Putamen (tissue), 1 donor: Measurements from ENCODE around the gene CTIF.
A peak's percentile ranks its signal among the peaks of the same experiment; 100 is the strongest.

Source experiments
- DNase-seq: peaks from one replicate; pipeline ENCODE4 v3.0.0-alpha.2; 2016; ENCODE audit warnings: low spot score

The CTIF gene

DNA sequence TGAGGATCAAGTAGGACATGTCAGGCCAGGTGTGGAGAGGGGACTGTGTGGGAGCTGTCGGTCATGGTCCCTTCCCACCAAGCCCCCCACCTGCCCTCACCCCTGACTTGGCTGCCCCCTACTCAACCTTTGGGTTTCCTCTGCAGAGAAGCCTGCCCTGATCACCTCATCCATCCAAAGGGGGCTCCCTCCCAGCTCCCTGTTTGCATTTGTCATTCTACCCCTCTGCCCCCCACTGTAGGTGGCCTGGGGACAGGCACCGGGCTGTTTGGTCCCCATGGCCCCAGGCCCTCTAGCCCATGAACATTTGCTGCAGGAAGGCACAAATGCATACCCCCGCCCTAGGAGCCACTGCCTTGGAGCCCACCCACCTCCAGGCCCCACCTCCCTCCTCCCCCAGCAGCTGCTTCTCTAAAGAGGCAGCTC, 296.9 kb downstream of the CTIF start:
- no peak for DNase-seq

DNA sequence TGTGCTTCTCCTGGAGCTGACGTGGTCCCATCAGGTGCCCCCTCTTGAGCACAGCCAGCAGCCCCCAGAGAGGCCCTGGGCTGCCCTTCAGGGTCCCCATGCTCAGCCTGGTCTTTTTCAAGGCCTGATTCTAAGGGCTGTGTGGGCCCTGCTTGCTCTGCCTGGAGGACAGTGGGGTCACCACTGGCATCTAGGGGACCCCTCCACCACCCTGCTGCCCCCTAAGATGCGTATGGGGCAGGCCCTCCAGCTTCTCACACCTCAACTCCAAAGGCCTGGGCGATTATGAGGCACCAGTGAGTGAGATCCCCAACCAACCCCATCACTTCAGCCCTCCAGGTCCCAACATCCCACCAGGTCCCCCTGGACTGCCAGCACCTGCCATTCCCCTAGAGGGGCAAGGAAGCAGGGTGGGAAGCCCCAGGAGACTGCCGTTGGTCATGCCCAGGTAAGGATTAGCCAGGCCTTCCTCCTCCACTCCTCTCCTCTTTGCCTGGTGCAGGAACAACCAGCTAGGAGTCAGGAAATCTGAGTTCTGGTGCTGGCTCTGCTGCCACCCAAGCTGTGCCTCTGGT, 297.5 kb downstream of the CTIF start:
- DNase-seq: no peak

DNA sequence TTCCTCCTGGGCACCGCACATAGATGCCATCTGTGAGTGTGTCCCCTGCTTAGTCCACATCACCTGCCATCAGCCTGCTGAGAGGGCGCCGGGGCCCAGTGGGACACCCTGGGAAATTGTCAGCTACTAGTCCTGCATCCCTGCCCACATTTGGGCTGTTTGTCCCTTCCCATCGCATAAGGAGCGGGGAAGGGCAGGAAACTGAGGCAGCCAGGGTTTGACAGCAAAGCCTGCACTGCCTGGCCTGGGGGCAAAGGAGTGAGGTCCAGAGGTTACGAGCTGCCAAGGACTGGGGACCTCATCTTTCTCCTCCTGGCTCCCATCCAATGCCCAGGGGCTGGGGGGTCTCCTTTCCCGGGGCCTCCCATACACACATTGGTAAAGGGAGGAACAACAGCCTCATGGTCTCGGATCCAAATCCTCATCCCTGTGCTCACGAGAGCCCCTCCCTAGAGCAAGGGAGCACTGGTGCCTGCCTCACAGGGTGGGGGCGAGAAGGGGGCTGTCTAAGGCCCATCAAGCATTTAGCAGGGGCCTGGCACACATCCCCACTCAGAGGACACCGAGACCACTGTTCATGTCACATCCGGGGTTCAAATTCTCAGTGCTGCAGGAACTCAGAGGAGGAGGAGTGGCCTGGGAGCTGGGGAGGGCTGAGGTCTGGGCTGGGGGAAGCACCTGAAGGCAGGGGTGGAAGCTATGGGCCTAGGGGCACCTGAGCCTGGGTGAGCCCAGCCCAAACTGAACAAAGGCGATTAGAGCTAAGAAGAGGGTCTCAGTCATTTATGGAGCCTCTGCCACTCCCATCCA, 298.2 kb downstream of the CTIF start:
- no peak for DNase-seq

DNA sequence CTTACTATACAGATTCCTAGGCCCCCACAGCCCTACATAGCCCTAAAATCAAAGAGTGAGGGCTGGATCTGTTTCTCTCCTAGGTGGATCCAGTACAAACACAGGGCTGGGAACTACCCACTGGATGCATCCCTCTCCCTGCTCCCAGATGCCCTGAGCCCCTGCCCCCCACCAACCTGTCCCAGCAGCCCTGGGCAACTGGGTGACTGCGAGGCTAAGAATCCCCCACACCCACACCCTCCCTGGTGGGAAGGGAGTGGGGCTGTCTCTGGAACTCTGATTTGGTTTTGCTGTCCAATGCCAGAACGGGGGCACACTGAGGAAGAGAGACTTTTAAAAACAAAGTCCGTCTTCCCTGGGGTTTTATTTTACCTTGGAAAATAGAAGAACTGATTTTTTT, 298.8 kb downstream of the CTIF start:
- DNase-seq: no peak

DNA sequence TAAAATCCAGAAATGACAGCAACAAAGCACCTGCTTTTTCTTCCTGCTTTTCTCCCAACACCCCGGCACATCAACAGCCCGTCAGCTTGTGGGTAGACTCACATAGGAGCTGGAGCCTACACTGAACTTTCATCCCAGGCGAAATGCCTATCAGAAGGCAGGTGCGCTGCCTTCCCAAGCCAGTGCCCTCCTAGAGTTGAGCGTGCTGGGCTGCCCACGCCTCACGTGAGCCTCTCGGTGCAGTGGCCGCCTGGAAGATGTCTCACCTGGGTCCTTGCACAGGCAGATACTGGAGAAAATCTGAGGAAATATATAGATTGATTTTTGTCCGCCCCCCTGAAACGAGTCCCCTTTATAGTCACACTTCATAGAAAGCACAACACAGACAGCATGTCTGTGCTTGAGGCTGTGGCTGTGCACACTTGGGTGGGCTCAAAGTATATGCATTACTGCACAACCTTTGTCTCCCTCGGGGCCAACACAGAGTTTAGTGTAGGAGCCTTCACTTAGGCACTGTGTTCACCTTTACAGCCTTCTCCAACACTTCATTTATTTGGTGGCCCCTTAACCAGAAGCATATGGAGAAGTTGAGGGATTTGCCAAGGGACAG, 299.4 kb downstream of the CTIF start:
- DNase-seq: no peak

DNA sequence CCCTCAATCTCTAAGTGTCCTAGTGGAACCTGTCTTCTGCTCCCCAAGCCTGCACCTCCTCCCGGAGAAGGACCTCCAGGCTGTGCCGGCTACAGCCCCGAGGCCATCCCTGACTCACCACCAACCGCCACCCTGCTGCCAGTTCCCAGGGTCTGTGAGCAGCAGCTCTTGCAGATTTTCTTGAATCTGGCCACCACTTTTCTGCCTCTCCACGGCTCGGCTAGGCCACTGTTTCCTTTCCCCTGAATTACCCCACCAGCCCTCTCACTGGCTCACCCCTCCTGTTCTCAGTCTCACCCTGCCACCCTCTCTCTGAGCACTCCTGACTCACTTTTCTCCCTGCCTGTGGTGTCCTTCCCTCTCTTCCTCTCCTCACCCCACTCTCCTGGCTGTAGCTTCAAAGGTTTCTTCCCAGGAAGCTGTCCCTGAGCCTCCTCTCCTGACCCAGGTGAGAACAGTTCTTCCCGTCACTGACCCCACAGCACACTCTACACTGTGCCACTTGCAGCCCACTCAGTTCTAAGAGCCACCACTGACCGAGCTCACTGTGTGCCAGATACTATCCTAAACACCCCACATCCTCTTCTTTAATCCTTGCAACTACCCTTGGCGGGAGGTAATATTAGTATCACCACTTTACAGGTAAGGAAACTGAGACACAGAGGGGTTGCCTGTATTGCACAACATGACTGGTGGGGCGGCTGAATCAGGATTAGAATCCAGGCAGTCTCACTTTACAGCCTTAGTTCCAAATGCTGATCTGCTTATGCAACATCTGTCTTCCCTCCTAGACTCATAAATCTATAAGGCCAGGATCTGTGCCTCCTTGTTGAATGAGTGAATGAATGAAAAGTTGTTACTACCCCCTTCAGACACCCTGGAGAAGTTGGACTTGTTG, 300.3 kb downstream of the CTIF start:
- no peak for DNase-seq

DNA sequence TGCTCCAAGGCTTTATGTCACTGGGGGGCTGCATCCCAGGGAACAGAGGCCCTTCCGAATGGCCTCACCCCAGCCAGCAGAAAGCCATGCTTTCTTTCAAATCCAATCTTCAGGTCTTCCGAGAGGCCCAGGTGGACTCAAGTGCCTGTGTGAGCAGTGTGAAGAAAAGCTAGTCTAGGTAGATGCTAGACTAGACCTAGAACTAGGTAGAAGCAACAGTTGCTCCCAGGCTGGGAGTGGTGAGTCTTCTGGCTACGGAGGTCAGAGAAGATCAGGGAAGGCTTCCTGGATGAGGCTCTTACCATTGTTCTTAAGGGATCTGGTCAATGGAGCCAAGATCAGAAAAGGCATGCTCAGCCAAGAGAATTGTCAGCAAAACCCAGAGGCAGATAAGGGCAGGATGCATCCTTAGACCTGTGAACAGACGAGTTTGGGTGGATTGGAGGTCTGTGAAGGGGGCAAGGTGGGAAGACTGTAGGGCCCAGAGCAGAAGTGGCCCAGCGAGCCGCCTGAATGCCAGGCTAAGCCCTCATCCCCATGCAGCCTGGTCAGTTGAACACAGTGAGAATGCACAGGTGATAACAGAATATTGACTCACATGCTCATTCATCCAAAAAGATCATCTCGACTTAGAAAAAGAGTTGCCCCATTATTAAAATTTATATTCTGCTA, 301.1 kb downstream of the CTIF start:
- DNase-seq: no peak

DNA sequence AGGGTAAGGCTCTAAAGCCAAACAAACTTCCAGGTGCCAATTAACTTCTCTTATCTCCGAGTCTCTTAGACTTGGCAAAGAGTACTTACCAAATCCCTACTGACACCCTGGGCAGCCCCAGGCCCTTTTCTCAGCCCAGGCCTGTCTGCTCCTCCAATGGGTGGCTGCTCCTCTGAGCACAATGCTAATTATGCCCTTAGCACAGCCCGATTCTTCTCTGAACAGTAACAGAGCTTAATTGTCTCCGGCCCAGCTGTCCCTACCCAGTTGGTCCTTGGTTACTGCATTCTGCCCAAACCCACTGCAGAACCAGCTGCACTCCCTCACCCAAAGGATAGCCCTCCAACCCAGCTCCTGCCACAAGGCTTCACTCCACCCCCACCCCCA, 301.7 kb downstream of the CTIF start:
- peak; percentile 88 for DNase-seq

DNA sequence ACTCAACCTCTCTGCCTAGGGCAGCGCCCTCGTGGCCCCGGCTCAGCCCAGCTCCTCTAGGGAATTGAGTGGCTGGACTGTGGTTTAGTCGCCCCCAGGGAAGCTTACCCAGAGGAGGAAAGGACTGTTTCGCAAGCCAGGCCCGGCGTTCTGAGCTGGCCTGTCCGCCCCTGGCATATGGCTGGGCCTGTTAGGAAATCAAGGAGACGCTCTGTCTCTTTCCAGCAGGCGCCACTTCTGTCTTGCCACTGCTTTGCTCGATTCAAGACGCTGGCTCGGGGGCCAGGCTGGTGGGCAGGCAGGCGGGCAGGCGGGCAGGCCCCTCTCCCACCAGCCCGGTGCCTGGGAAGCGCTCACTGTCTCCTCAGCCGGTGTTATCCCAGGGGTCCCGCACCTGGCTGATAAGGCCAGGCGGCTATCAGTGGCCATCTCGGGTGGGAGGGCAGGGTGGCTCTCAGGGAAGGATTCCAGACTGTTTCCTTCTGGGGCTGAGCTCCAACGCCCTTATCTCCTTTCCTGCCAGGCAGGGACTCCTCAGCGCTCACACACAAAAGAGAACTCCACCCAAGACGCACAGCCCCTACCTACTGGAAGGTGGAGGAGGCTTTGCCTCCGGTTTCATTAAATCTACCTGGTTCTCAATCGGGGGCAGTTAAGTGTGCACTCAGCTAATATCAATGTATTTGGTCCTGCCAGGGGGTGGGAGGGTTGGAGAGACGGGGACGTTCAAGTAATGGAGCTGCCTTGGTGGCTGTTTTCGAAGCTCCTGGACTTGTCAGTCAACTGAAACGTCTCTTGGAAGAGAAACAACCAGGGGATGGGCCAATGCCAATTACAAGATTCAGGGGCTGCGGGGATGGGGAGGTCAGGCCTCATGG, 302.8 kb downstream of the CTIF start:
- DNase-seq: no peak

DNA sequence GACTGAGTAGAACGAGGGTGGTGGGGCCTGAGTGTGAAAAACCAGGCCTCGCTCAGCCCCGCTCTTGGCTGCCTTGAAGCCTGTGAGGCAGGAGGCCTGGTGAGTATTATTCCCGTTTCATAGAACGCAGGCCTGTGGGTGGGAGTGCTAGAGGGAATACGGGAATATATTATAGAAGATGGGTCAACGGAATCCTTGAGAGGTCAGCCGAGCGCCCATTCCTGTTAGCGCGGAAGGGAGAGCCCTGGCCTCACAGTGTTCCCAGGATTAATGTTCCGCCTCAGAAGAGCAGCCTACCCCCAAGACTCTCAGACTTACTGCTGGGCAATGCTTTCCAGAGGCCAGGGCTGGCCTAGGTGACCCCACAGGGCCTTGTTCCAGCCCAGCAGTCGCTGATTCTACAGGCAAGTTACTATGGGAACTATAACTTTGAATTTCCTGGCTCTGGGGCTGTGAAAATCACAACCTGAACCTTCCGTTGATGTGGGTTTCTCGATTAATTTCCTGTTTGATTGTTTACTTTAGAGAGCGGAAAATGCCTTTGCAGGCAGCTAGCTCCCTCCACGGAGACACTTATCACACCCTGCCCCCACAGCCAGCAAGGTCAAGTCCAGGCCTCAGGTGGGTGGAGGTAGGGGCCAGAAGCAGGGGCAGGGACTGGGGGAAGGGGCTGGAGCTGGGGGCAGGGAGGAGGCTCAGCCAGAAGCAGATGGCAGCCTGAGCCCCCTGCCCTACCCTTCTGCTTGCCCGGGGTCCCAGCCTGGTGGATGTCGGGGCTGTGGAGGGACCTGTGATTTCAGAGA, 303.6 kb downstream of the CTIF start:
- no peak for DNase-seq

DNA sequence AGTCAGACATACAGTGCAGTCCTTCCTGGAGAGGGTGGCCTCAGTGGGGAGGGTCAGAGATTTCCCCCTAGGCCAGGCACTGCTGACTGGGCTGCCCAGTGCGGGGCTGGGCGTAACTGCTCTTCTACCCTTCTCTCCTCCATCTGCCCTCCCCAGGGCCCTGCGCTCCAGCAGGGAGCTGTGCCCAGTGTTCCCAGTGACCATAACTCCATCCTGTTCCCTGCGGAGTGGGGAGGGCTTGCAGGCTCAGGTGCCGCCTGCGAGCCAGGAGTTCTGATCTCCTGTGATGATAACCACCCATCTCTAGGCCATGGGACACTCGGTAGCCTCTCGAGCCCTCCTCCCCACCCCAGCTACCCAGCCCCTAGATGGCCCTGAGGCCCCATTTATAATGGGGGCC, 304.3 kb downstream of the CTIF start:
- DNase-seq: no peak

DNA sequence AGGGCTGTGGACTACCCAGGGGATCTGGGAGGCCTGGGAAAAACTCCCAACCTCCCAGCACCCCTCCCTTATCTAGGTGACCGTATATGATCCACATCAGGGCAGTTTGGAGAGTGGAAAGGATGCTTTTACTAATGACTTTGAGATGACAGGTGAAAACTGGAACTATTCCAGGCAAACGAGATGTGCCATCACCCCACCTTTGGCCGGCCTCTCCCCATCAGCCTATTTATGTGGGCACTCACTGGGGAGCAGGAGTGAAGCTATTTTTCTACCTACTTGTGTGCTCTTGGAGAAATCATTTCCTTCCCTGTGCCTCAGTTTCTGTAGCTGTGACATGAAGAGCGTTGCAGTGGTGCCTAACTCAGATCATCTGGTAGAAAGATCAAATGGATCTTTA, 304.8 kb downstream of the CTIF start:
- no peak for DNase-seq

DNA sequence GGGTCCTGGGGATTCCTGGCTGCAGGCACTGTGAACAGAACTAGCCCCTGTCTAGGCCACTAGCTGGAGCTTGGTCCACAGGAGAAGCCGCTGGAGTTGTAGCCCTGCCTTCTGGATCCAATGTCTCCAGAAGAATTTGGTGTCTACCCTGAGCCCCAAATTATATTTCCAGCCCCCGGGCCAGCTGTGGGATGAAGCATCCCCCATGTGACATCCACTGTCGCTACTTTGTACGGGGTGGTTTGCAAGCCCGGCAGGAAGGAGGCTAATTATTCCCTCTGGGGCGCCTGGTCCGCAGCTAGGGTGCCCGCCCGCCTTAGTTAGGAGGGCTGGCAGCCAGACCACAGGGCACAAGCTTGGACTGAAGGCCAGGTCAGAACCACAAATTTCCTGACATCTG, 305.4 kb downstream of the CTIF start:
- DNase-seq: no peak

DNA sequence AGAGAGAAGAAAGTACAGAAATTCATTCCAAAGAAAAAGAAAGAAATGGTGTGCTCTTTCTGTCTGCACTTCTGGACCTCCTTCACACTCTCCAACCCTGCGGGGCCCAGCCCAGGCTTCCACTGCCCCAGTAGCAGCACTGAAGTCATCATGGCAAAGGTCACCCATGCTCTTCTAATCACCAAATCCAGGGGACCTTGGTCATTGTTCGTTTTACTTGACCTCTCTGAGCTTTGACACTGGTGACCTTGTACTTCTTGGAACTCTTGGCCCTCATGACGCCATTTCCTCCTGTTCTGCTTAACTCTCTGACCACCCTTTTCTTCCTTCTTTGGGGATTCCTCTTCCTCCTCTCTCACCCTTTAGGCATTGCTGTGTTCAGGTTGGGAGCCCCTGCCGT, 306.3 kb downstream of the CTIF start:
- no peak for DNase-seq

DNA sequence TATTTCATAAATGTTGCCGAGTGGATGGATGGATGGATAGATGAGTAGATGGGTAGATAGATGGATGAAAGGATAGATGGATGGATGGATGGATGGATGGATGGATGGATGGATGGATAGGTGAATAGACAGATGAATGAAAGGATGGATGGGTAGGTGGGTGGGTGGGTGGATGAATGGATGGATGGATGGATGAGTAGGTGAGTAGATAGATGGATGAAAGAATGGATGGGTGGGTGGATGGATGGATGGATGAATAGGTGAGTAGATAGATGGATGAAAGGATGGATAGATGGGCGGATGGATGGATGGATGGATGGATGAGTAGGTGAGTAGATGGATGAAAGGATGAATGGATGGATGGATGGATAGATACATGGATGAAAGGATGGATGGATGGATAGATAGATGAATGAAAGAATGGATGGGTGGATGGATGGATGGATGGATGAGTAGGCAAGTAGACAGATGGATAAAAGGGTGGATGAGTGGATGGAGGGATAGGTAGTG, 307.6 kb downstream of the CTIF start:
- DNase-seq: no peak

DNA sequence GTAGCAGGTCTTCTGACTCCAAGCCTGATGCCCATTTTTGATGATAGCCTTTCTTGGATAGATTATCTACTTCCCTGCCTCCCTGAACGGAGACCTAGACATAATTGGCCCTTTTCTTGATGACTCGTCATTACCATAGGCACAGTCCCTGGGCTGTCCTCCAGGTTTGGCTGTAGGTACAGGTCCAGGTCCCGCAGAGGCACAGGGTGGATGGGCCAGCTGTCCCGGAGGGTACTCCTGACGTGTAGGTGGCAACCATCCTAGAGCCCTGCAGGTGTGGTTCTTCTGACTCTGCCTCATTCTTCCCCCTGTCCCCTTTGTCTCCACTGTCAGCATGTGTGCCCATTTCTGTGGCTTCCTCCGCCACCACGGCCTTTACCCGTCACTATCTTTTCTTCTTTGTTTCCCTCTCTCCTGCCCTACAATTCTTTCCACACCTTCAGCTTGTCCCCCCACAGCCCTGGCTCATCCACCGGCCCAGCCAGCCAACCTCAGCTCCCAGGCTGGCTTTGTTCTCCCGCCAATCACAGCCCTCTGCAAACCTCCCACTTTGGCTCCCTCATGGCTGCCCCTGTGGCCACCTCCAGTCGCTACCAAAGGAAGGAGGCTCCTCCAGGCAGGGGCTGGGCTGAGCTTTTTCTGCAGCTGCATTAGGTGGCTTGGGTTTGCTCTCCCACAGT, 309.1 kb downstream of the CTIF start:
- no peak for DNase-seq

DNA sequence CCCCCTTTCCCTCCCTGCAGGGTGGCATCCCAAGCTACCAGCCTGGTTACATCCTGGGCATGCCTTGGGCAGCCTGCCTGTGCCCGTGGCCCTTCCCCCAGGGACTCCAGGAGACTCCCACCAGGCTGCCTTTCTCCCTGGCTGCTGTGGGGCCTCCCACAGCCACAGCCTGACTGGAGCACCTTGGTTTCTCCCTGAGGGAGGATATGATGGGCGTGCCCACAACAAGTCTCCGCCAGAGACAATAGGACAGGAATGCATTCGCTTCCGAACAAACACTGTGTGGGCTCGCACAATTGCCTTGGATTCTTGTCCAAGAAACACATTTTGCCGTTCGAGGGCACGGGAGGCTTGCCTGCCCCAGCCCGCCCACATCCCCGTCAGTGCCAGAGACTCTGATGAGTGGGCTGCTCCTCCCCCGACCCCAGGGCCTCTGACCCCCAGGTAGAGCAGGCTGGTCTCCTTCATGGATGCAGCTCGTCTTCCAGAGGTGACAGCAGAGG, 309.9 kb downstream of the CTIF start:
- no peak for DNase-seq

DNA sequence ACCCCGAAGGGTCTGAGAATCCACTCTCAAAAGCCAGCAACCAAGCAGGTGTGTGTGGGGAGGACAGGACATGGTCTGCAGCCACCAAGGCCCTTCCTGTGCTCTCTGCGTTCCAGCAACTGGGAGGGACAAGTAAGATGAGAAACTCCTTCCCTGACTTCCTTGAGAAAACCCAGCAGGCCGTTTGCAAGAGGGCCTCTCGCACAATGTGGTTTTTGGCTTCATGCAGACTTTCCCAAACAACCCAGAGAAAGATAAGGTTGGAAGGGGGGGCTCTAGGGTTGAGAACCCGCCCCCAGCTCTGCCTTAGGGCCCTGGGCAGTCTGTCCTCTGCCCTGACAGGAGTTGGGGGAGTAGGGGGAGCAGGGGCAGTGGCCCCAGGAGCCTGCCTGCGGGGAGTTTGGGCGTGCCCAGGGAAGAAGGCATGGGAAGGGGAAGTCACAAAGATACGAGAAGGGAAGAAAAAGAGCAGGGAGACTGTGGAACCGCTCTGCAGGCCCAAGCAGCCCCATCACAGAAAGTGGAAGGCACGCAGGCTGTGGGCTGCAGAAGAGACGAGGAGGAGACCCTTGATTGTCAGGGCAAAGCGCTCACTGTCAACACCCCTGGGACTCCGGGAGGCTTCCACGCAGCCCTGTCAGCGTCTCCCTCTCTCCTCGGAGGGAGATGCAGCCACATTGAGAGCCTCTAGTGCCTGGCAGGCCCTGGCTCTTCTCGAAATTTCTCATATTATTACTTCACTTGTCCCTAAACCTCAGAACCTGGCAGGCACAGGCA, 312.2 kb downstream of the CTIF start:
- no peak for DNase-seq
